ENCODE data around the gene CEP162.
"Not testable (repeated sequence)": the region's sequence is repeated elsewhere in the genome, so short reads cannot be mapped to it uniquely, and the experiment has no call there.

The CEP162 gene

GRCh38 chr6:84228198-84228543, 728 bp upstream of the CEP162 start:
- no peak for DNase-seq

- no peak for DNase-seq
Measured at GRCh38 chr6:84227044-84227433, 404 bp downstream of the CEP162 start.

- no peak for DNase-seq
Measured at GRCh38 chr6:84224251-84224650, 3.2 kb downstream of the CEP162 start.

- not testable (repeated sequence) for DNase-seq
Measured at GRCh38 chr6:84223608-84224007, 3.8 kb downstream of the CEP162 start.

GRCh38 chr6:84222426-84222825, 5.0 kb downstream of the CEP162 start:
- DNase-seq: no peak

- DNase-seq: no peak
Measured at GRCh38 chr6:84220809-84221409, 6.5 kb downstream of the CEP162 start.

GRCh38 chr6:84218091-84218490, 9.4 kb downstream of the CEP162 start:
- no peak for DNase-seq

- DNase-seq: no peak
Measured at GRCh38 chr6:84213217-84213616, 14.2 kb downstream of the CEP162 start.

GRCh38 chr6:84204011-84204410, 23.4 kb downstream of the CEP162 start:
- DNase-seq: no peak

- not testable (repeated sequence) for DNase-seq
Measured at GRCh38 chr6:84199987-84200386, 27.5 kb downstream of the CEP162 start.

- no peak for DNase-seq
Measured at GRCh38 chr6:84197708-84198107, 29.7 kb downstream of the CEP162 start.

- no peak for DNase-seq
Measured at GRCh38 chr6:84193114-84193708, 34.2 kb downstream of the CEP162 start.

GRCh38 chr6:84191802-84192201, 35.6 kb downstream of the CEP162 start:
- DNase-seq: no peak

- DNase-seq: not testable (repeated sequence)
Measured at GRCh38 chr6:84189356-84189755, 38.1 kb downstream of the CEP162 start.

GRCh38 chr6:84183430-84183829, 44.0 kb downstream of the CEP162 start:
- DNase-seq: no peak

- DNase-seq: no peak
Measured at GRCh38 chr6:84182001-84182400, 45.4 kb downstream of the CEP162 start.

GRCh38 chr6:84177241-84177640, 50.2 kb downstream of the CEP162 start:
- DNase-seq: no peak

- no peak for DNase-seq
Measured at GRCh38 chr6:84172574-84172973, 54.9 kb downstream of the CEP162 start.

GRCh38 chr6:84172080-84172479, 55.4 kb downstream of the CEP162 start:
- no peak for DNase-seq

GRCh38 chr6:84167457-84167856, 60.0 kb downstream of the CEP162 start:
- DNase-seq: no peak

- no peak for DNase-seq
Measured at GRCh38 chr6:84166395-84166794, 61.0 kb downstream of the CEP162 start.

GRCh38 chr6:84164328-84164727, 63.1 kb downstream of the CEP162 start:
- DNase-seq: not testable (repeated sequence)

GRCh38 chr6:84161190-84161589, 66.3 kb downstream of the CEP162 start:
- no peak for DNase-seq

GRCh38 chr6:84156306-84156705, 71.1 kb downstream of the CEP162 start:
- DNase-seq: no peak

GRCh38 chr6:84151669-84152068, 75.8 kb downstream of the CEP162 start:
- DNase-seq: no peak

All from NCI-H1048 (cell line).